T-helper 1 cell (primary cell): ENCODE data around the gene ITIH6.
A peak's percentile ranks its signal among the peaks of the same experiment; 100 is the strongest.
"Not testable (repeated sequence)": the region's sequence is repeated elsewhere in the genome, so short reads cannot be mapped to it uniquely, and the experiment has no call there.

Source experiments
- DNase-seq, 5 donors: peaks; one replicate each; pipeline ENCODE4 v3.0.0-alpha.2; 2012 to 2020
- total RNA-seq, 4 donors: gene quantifications; one replicate each; lab custom pipeline; 2026; lab: John Stamatoyannopoulos, UW

The ITIH6 gene, protein sequence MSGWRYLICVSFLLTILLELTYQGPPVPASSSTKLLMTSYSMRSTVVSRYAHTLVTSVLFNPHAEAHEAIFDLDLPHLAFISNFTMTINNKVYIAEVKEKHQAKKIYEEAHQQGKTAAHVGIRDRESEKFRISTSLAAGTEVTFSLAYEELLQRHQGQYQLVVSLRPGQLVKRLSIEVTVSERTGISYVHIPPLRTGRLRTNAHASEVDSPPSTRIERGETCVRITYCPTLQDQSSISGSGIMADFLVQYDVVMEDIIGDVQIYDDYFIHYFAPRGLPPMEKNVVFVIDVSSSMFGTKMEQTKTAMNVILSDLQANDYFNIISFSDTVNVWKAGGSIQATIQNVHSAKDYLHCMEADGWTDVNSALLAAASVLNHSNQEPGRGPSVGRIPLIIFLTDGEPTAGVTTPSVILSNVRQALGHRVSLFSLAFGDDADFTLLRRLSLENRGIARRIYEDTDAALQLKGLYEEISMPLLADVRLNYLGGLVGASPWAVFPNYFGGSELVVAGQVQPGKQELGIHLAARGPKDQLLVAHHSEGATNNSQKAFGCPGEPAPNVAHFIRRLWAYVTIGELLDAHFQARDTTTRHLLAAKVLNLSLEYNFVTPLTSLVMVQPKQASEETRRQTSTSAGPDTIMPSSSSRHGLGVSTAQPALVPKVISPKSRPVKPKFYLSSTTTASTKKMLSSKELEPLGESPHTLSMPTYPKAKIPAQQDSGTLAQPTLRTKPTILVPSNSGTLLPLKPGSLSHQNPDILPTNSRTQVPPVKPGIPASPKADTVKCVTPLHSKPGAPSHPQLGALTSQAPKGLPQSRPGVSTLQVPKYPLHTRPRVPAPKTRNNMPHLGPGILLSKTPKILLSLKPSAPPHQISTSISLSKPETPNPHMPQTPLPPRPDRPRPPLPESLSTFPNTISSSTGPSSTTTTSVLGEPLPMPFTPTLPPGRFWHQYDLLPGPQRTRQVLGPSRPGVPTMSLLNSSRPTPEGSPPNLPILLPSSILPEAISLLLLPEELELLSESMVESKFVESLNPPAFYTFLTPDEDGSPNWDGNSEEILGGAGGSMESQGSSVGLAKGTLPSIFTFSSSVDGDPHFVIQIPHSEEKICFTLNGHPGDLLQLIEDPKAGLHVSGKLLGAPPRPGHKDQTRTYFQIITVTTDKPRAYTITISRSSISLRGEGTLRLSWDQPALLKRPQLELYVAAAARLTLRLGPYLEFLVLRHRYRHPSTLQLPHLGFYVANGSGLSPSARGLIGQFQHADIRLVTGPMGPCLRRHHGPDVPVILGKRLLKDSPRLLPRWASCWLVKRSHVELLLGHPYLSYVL
- 0 reads per million in 4 donors for total RNA-seq

DNA sequence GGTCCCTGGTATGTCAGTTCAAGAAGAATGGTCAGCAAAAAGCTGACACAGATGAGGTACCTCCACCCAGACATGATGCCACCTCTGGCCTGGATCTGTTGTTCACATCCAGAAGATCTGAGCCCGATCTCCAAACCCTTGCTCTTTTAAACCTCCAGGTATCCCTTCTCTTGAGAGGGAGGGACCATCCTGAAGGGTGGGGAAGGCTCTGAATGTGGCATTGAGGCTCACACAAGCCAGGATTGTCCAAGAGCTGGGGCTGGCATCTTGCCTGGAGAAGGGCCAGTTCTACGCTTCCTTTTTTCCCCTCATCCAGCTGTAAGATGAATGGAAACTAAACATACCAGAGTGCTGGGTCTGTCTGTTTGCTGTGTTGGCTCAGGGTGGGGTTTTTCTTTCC, at the start of gene ITIH6:
Gene ITIH6 (minus strand): TSS at position 119 of the 400 bp plus-strand sequence. CDS start 45 bp downstream, at position 74.
- DNase-seq: no peak

DNA sequence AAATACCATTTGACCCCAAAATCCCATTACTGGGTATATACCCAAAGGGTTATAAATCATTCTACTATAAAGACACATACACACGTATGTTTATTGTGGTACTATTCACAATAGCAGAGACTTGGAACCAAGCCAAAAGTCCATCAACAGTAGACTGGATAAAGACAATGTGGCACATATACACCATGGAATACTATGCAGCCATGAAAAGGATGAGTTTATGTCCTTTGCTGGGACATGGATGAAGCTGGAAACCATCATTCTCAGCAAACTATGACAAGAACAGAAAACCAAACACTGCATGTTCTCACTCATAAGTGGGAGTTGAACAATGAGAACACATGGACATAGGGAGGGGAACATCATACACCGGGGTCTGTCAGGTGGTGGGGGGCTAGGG, 49.6 kb upstream of the ITIH6 start:
- DNase-seq: not testable (repeated sequence)

DNA sequence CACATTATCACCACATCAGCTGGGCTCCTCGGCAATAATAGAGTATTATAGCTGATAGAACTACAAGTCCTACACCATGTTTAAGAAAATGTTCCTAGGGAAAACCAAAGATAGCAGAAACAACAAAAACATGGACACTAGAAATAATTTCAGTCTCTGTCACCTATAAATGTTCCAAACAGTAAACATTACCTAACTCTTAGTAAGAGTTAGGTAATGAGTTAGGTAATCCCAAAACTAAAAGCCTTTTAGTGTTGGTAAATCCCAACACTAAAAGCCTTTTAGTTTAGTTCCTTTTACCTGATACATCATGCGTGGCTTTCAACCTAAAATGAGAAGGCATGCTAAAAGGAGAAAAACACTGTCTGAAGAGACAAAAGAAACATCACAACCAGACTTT, 45.0 kb upstream of the ITIH6 start:
- no peak for DNase-seq

DNA sequence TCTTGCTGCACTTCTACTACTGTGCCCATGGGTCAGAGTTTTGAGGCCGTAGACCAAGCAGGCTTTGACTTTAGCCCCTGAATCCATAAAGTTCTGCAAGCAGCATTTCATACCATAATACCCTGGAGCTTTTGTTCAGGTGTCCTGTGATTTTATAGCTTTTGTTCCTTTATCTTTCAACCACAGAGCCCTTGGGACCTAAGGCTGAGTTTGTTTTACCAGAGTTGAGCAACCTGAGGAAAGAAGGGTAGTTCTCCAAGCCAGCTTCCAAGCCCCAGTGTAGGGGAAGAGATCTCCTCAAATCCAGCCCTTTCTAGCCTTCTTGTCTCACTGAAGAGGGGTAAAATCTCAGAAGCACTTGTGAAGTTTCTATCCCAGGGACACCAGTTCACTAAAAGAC, 44.6 kb upstream of the ITIH6 start:
- DNase-seq: no peak

DNA sequence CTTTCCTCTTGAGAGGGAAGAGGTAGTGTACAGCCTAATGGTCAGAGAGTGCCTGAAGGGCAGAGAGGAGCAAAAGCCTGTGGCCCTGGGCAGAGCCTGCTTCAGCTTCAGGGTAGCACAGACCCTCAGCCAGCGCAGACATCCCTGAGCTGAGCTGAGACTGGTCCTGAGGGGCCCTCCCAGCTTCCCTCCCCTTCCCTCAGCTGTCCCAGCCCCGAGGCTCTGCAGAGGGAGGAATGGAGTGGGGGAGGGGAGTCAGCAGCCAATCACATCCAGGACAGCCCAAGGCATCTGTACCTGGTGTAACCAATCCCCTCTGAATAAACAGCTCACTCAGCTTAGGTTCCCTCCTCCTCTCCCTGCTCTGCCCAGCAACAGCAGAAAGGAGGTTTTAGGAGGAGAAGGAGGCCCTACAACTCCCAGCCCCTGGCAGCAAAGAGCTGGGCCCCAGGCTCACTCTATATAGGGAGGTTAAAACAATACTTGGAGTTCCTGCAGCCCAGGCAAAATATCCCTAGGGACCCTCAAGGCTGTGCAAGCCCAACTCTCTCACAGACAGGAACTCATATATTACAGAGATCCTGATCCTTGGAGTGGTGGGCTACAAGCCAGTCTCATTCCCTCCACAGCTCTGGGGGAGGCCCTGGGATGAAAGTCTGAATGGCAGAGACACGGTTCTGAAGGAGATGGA, 43.3 kb upstream of the ITIH6 start:
- DNase-seq: not testable (repeated sequence)

DNA sequence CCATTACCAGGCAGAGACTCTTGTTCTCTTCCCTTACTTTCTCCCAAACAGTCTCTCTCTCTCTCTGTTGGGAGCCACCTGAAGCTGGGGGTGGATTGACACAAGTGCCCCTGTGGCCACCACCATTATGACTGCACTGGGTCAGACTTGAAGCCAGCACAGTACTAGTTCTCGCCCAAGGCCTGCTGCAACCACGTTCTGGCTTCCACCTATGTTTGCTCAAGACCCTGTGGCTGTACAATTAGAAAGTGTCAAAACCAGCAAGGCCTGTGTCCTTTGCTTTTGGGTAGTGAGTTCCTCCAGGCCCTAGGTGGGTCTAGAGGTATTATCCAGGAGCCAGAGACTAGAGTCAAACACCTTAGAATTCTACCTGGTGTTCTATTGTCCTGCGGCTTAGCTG, 40.5 kb upstream of the ITIH6 start:
- no peak for DNase-seq

DNA sequence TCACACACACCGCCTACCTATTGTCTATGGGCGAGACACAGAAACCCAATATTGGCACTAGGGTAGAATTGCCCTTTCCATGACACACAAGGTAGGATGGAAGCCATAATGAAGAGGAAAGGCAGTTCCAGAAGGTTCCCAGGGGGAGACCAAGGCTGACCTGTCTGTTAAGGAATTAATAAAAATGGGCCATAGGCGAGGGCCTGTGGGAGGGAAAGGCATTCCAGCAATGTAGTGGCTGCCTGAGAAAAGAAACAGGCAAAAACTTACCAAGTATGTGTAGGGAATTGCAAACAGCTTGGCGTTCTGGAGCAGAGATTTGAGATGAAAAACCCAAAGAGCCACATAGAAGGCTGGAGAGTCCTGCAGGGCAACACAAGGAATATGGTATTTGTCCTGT, 28.5 kb upstream of the ITIH6 start:
- no peak for DNase-seq

DNA sequence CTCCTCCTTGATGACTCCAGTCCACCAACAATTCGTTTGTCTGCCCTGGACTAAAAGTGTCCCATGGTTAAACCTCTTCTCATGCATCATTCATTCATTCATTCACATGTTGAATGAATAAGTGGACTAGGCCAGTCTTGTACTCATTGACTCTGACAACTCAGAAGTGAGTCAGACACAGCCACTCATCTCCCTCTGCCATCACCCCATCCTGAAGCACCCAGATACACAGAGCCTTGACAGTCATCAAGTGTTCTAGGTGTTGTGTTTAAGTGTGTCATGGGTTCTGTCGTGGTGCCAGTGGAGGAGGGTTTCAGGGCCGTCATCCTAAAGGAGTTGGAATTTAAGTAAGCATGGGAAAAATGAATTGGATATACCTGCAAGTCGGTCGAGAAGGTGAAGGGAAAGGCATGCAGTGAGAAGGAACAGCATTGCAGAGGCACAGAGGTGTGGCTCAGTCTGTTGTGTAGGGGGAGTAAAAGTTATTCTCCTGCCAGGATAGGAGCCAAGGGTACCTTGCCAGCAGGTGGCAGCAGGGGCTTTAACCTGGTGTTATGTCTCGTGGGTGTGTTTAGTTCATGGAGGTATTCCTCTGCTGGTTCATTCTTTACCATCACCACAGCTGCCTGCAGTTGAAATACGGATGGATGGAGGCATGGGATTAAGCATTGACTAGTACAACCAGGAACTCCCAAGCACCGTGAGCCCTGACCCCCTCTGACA, 27.8 kb upstream of the ITIH6 start:
- DNase-seq: no peak

DNA sequence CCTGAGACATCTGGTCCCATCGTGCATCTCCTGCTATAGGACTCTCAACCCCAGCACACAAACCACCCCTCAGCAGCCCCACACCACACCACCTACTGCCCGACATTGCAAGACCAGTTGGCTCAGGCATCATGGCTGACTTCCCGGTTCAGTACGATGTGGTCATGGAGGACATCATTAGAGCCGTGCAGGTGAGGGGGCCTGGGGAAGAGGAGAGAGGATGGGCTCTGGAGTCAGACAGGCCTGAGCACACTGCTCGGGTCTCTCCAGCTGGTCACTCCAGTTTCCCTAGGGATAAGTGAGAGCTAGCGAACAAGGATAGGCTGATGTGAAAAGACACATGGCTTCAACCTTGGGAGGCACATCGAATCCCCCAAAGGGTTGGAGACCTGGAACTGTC, 26.7 kb upstream of the ITIH6 start:
- DNase-seq: no peak

DNA sequence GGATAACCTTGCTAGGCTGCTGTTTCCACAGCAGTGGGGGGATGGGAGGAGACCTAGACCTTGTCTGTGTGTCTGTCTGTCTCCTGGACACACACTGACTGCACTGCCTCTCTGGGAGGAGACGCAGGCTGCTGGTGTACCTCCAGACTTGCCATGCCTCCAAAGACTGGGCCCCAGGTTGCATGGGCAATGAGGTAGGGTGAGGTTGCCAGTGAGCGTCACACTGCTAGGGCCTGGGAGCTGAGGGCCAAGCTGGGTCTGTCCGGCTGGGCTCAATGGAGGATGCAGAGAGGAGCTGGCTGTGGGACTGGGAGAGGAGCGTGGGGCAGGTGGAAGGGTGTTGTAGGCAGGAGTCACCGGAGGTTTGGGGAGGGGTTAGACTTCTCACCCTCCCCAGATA, 26.1 kb upstream of the ITIH6 start:
- DNase-seq: no peak

DNA sequence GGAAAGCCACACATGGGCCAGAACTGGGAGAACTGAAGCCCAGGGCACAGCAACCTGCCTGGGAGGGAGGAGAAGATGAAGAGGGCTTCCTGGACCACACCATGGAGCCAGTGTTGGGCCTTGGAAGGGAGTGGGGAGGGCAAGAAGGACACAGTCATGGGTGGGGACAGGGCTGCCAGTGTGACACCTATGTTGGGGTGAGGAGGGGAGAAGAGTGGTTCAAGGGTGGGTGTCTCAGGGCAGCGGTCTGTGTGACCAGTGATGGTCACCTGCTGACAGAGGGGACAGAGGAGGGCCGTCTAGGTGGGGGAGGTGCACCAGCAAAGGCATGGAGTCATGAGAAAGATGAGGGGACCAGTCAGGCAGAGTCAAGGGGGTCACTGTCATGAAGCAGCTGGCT, 23.3 kb upstream of the ITIH6 start:
- no peak for DNase-seq

DNA sequence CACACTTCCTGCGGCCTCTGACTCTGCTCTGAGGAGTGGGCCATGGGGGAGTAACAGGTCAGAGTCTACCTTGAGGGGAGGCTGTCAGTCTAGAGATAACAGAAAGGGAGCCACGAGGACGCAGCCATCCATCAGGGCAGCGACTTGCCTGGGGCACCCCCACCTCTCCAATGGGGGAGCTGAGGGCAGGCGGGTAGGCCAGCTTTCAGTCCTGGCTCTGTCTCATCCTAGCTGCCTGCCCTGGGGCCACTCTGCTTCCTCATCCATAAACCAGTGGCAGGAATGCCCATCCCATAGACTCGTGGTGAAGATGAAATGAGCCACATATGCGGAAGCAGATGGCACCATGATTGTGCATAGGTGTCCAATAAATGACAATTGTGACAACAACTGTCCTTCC, 22.7 kb upstream of the ITIH6 start:
- no peak for DNase-seq

DNA sequence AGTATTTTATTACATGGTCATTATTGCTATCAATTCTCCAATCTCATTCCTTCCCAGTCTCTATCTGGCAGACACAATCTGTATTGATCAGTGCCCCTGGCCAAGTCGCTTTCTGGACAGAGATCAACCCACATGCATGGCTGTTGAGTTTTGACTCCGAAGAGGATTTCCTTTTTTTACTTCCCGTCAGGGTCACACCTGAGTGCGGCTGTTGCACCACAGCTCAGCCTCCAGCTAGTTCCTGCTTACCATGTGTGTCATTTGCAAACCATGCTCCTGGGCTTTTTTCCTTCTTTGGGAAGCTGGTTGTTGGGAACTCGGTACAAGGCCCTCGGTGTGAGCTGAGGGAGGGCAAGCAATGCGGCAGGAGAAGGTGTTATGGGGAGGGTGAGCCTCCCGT, 21.1 kb upstream of the ITIH6 start:
- no peak for DNase-seq

DNA sequence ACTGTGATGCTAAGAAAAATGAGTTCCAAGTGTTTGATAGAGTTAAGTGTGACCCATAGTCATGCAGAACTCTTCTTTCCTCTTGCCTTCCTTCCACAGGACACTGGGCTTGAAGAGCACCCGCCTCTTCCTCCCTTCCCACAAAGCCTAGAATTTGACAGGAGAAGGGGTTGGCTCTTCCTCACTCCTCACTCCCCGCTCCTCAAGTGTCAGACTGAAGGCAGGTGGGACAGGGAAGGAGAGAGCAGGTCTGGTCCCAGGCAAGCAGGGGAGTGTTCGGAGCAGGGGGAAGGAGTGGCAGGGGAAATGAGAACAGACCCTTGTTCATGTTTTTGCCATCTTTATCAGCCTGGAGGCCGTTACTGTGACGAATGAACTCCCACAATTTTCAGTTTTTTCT, 20.2 kb upstream of the ITIH6 start:
- DNase-seq: no peak

DNA sequence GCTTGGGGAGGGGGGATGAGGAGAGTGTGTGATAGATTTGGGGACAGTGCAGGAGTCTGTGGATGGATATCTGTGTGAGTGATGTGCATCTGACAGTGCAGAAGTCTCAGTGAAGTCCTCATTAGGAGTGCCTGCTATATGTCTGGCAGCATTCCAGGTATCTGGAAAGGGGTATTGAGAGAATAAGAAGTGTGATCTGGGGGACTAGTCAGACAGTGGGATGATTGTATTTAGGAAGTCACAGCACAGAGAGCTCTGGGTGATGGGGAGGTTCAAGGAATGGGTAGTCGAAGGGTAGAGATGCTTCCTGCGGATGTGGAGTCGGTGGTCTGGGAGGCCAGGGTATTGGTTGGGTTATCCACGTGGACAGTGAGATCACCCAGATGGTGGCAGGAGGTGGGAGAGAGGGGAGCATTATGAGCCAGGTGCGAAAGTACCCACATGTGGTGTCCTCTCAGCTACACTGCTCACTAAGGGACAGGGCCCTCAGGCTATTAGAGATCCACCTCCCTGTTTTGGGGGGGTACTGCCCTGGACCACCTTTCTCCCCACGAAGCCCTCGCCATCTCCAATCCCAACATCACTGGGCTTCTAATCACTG, 19.3 kb upstream of the ITIH6 start:
- DNase-seq: no peak

DNA sequence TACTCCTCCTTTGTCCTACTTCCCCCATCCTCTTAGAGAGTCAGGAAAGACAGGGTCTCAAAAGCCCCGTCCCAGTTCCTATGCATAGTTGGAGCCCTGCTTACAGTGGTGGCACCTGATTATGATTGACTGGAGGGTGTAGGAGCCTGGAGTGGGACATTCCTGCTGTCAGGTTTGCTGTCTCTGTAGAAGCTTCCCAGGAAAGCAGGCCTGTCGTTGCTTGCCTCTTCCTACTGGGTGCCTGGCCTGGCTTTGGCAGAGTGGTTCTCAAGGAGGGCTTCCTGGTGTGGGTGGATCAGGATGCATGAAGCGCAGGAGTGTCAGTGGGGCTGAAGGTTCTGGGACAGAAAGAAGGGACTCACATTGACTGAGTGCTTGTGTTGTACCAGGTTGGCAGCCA, 14.3 kb upstream of the ITIH6 start:
- no peak for DNase-seq

DNA sequence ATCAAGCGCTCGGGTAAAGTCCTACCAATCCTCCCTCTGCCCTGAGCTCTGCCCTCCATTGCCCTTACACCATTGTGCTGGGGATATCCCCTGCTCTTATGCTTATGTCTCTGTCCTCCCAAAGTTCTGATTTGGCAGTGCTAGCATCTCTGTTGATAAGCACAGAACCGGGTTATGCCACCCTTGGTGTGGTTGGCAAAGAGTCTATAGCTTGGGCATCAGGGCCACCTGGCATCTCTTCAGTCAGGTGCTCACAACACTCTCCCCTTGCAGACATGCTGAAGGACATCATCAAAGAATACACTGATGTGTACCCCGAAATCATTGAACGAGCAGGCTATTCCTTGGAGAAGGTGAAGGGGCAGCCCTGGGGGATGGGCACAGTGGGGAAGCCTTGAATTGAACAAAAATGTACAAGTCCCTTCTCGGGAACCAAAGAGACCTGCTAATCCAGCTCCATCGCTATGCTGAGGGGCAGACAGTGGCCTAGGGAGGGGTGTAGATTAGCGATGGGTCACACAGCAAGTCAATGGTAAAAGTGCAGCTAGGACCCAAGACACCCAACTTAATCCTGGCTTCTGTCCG, 13.3 kb upstream of the ITIH6 start:
- DNase-seq: no peak

DNA sequence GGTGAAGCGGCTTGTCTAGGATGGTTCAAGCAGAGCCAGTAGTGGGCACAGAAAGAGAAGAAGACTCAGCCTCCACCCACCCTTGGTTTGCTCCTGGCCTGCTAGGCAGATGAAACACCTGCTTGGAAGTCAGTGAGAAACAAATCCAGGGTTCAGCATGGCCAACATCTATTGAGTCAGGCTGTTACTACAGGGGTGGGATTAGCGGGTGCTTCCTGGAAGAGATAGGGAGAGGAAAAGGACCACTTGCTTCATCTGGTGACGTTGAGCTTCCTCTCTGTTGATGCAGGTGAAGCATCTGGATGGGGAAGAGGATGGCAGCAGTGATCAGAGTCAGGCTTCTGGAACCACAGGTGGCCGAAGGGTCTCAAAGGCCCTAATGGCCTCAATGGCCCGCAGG, 12.5 kb upstream of the ITIH6 start:
- no peak for DNase-seq

DNA sequence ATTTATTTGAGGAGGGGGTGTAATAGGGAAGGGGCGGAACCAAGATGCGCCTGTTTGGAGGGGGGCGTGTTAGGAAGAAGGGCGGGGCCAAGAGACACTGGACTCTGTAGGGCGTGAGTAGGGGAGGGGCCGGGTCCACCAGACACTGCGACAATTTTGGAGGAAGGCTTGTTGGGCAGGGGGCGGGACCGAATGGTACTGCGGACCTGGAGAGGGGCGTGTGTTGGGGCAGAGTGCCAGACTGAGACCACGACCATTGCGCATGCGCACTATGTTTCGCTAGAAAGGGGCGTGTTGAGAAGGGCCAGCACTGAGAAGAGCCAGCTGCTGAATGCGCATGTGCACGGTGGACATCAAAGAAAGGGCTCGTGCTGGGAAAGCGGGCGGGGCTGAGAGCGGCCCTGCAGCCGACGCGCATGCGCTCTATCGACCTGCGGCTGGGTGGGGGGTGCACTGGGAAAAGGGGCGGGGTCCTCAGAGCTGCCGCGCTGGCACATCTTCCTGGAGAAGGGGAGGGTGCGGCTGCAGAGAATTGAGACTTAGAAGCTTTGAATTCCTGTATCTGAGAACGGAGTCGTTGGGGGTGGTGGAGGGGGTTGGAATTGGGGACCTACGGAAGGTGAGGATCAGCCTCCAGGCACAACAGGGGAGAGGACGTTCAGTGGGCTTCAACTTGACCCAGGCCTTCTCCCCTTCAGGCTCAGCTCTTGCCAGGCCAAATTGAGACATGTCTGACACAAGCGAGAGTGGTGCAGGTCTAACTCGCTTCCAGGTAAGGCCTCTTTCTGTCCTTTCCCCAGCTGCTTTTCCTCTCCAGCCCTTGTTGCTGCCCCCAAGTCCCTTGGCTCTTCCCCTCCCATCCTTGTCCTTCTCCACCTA, 10.8 kb upstream of the ITIH6 start:
- peak; percentile 80 to 95 (median 82) for DNase-seq

DNA sequence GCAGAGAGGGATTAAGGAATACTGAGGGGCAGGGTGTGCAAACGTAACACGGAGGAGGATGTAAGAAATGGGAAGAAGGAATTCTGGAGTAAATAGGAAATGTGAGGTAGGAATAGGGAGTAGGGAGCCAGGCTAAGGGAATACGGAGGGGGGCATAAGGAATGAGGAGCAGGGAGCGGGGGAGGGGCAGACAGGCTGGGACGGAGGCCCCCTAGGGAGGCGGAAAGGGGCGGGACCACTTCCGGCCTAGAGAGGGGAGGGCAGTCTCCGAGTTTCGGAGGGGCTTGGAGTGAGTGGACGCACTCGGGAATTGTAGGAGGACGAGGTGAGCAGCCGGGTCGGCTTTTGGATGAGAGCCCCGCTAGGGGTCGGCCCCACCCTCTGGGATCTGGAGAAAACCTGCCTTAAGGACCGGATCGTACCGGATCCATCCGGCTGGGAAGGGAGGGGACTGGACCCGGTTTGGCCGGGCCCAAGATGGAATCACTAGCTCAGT, 10.1 kb upstream of the ITIH6 start:
- DNase-seq: peak in 3 of 5 donors; percentile 25 to 40 (median 30)
